Measurements from ENCODE around the gene PUM2. TPM values are rescaled to one million over a fixed set of nuclear protein-coding genes. Genes with fewer than 3 reads are reported as not detected.

Gene PUM2
- total RNA-seq, 1 donor from 2014 or later = 70.0 TPM

- no peak overlapping the region for H3K4me3 Mint-ChIP-seq (ENCODE audit: unreplicated experiment)
- TF ChIP-seq, protein P1, sequence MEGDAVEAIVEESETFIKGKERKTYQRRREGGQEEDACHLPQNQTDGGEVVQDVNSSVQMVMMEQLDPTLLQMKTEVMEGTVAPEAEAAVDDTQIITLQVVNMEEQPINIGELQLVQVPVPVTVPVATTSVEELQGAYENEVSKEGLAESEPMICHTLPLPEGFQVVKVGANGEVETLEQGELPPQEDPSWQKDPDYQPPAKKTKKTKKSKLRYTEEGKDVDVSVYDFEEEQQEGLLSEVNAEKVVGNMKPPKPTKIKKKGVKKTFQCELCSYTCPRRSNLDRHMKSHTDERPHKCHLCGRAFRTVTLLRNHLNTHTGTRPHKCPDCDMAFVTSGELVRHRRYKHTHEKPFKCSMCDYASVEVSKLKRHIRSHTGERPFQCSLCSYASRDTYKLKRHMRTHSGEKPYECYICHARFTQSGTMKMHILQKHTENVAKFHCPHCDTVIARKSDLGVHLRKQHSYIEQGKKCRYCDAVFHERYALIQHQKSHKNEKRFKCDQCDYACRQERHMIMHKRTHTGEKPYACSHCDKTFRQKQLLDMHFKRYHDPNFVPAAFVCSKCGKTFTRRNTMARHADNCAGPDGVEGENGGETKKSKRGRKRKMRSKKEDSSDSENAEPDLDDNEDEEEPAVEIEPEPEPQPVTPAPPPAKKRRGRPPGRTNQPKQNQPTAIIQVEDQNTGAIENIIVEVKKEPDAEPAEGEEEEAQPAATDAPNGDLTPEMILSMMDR (IDR thresholded peaks at IDR 0.05) = no peak
- no peaks in the 10 kb centered on the region for H3K36me3 Mint-ChIP-seq (ENCODE audit: low read depth)
- H3K4me1 Mint-ChIP-seq (ENCODE audit: low read depth) = no peaks in the 10 kb centered on the region
- H3K27ac Mint-ChIP-seq (ENCODE audit: unreplicated experiment) = no peak overlapping the region
- peaks cover 11% of the 10 kb centered on the region for H3K27me3 Mint-ChIP-seq (ENCODE audit: low read depth)
- no peak for DNase-seq (ENCODE audit: low spot score)
- H3K9me3 Mint-ChIP-seq (ENCODE audit: low read depth) = peaks cover 2% of the 10 kb centered on the region
These were observed 16.1 kb upstream of the PUM2 start for GRCh38 chr2:20366672-20367116.

DNA sequence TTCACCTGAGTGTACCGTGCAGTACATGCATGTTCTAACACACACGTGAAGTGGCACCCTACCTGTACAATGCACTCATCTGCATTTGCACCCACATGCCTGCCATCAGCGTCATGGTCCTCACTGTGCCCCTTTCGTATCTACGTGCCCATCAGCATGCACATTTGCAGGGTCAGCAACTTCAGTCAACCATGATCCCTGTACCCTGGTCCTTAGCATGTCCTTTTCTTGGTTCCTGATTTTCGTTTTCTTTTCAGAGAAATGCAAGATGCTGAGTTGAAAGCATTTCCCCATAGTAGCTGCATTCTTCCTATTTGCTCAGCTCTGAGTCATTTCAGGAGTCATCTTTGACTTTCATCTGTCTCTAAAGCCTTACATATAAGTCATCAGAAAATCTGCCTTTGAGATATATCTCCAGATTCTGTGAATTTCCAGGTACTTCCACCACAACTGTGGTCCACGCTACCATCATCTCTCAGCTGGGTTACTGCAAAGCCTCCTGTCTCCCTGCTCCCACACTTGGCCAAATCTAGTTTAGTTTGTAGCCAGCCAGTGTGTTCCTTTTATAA, 14.7 kb upstream of the PUM2 start:
- Mint-ChIP-seq H3K9me3 (ENCODE audit: low read depth) (no peaks in the 10 kb centered on the region), H3K4me3 (ENCODE audit: unreplicated experiment) (no peak overlapping the region), H3K36me3 (ENCODE audit: low read depth) (no peaks in the 10 kb centered on the region), H3K27ac (ENCODE audit: unreplicated experiment) (no peak overlapping the region), H3K4me1 (ENCODE audit: low read depth) (no peaks in the 10 kb centered on the region), H3K27me3 (ENCODE audit: low read depth) (peaks cover 9% of the 10 kb centered on the region)
- no peak for DNase-seq (ENCODE audit: low spot score)
- TF ChIP-seq, protein P1 (IDR thresholded peaks at IDR 0.05) = no peak

DNA sequence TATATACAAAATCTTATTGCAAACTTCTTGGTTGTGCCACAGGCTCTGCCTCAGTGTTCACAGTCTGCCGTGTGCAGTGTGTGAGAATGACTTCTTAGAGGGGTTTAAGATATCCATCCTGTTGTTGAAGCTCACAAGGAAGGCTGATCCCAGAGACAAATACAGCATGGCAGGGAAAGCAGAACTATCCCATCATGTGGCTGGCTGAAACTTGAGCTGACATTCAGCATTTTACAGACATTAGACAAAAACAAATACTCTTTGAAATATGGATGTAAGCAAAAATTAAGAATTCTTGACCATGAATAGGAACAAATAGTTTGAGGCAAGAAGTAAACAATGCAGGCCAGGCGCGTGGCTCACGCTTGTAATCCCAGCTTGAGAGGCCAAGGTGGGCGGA, 12.9 kb upstream of the PUM2 start:
- Mint-ChIP-seq H3K4me3 (ENCODE audit: unreplicated experiment) (no peak overlapping the region), H3K4me1 (ENCODE audit: low read depth) (no peaks in the 10 kb centered on the region), H3K36me3 (ENCODE audit: low read depth) (no peaks in the 10 kb centered on the region), H3K27ac (ENCODE audit: unreplicated experiment) (no peak overlapping the region), H3K27me3 (ENCODE audit: low read depth) (no peaks in the 10 kb centered on the region), H3K9me3 (ENCODE audit: low read depth) (no peaks in the 10 kb centered on the region)
- no peak for DNase-seq (ENCODE audit: low spot score)
- TF ChIP-seq, protein P1 (IDR thresholded peaks at IDR 0.05) = no peak

DNA sequence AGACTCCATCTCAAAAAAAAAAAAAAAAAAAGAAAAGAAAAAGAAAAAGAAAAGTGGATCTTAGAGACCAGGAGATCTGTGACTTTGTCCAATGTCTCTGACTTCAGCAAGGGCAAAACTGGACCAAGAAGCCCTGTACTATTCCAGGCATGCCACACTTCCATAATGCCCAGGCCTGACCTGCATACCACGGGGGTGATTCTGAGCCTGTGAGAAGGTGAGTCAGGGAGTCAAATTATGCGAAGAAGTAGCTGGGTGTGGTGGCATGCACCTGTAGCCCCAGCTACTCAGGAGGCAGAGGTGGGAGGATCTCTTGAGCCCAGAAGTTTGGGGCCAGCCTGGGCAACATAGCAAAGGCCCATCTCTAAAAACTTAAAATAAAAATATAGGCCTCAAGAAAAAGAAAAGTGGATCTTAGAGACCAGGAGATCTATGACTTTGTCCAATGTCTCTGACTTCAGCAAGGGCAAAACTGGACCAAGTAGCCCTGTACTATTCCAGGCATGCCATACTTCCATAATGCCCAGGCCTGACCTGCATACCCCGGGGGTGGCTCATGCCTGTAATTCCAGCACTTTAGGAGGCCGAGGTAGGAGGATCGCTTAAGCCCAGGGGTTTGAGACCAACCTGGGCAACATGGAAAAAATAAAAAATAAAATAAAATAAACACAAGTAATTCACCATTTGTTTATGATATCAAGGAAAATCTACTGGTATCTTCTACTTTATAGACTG, 12.2 kb upstream of the PUM2 start:
- H3K27me3 Mint-ChIP-seq (ENCODE audit: low read depth) = no peaks in the 10 kb centered on the region

GRCh38 chr2:20361893-20362292, 11.2 kb upstream of the PUM2 start:
- H3K27ac Mint-ChIP-seq (ENCODE audit: unreplicated experiment) = no peak overlapping the region
- H3K27me3 Mint-ChIP-seq (ENCODE audit: low read depth) = no peaks in the 10 kb centered on the region
- H3K4me1 Mint-ChIP-seq (ENCODE audit: low read depth) = no peaks in the 10 kb centered on the region
- no peak overlapping the region for H3K4me3 Mint-ChIP-seq (ENCODE audit: unreplicated experiment)
- no peaks in the 10 kb centered on the region for H3K9me3 Mint-ChIP-seq (ENCODE audit: low read depth)
- TF ChIP-seq, protein P1 (IDR thresholded peaks at IDR 0.05) = no peak
- no peak for DNase-seq (ENCODE audit: low spot score)
- no peaks in the 10 kb centered on the region for H3K36me3 Mint-ChIP-seq (ENCODE audit: low read depth)

More for the DNA sequence above, 12.2 kb upstream of the PUM2 start:
- Mint-ChIP-seq H3K4me3 (ENCODE audit: unreplicated experiment) (no peak overlapping the region), H3K36me3 (ENCODE audit: low read depth) (no peaks in the 10 kb centered on the region), H3K4me1 (ENCODE audit: low read depth) (no peaks in the 10 kb centered on the region), H3K9me3 (ENCODE audit: low read depth) (no peaks in the 10 kb centered on the region), H3K27ac (ENCODE audit: unreplicated experiment) (no peak overlapping the region)
- TF ChIP-seq, protein P1 (IDR thresholded peaks at IDR 0.05) = no peak
- no peak for DNase-seq (ENCODE audit: low spot score)
